Right lobe of liver (tissue), 6 donors: ENCODE measurements around the gene CCT6B. TPM values are rescaled to one million over a fixed set of nuclear protein-coding genes. Genes with fewer than 3 reads are reported as not detected.

Source experiments
- ATAC-seq, 4 donors: fragments of 200-7000 bp; cut with Tn5 transposase; one replicate each; pipeline ENCODE4 v1.9.1; 2020; ENCODE audit warnings: mild to moderate bottlenecking in 4 of 4, moderate library complexity in 4 of 4
- DNase-seq, 3 donors: peaks; one replicate each; pipeline ENCODE4 v3.0.0-alpha.2; 2020
- H3K27ac ChIP-seq, 3 donors: fragments of 200-600 bp; one replicate each; pipeline ENCODE4 v1.8.0; 2022
- H3K27me3 ChIP-seq, 2 donors: fragments of 200-600 bp; one replicate each; pipeline ENCODE4 v1.8.0; 2022
- H3K36me3 ChIP-seq, 4 donors: fragments of 200-600 bp; sonication (generic) in 1 of 4; one replicate each; pipeline versions ENCODE4 v1.5.1 to v1.8.0; 2017 to 2022; ENCODE audit warnings: control low read depth in 1 of 4
- H3K4me1 ChIP-seq, 4 donors: fragments of 200-600 bp; sonication (generic) in 1 of 4; one replicate each; pipeline versions ENCODE4 v1.5.1 to v1.8.0; 2017 to 2022; ENCODE audit warnings: control low read depth in 1 of 4
- H3K4me3 ChIP-seq, 3 donors: fragments of 200-600 bp; one replicate each; pipeline ENCODE4 v1.8.0; 2022
- H3K9me3 ChIP-seq, 4 donors: fragments of 200-600 bp; sonication (generic) in 1 of 4; one replicate each; pipeline versions ENCODE4 v1.5.1 to v1.8.0; 2017 to 2022; ENCODE audit warnings: control low read depth in 1 of 4
- POLR2A ChIP-seq: fragments of 450-650 bp; IDR thresholded peaks from one replicate; pipeline ENCODE4 v1.6.1; 2017; ENCODE audit warnings: antibody characterized with exemption, mild to moderate bottlenecking
- WGBS: methylation state at CpG from one replicate; pipeline ENCODE4 v1.1.6; 2018; ENCODE audit warnings: low coverage, low lambda C conversion rate; ENCODE audit not compliant: insufficient coverage; ENCODE audit errors: missing lambda C conversion rate; 5-methylcytosine and 5-hydroxymethylcytosine counted together
- intact Hi-C, 2 donors: fragments of 100-400 bp; cut with DNase I; formaldehyde crosslinking; loops; one replicate each; pipeline versions ENCODE4 v1.11.2 to v1.14.1; 2022
- total RNA-seq, 6 experiments: library from RNA; depleted of rRNA in 2 of 6; stranded (reverse); fragments of >200 nt in 2 of 6; fragmentation: NEBNext Ultra II Directional in 3 of 6; extraction: Animal tissue kit (Norgen Biotek cat#: 25700) in 3 of 6; gene quantifications; one replicate each; pipeline versions ENCODE4 v1.1.0 to v1.2.4, GENCODE V29; 2016 to 2023
- TF ChIP-seq, protein P1 (sequence below), 4 donors: fragments of 200-600 bp in 3 of 4; fragments of 450-650 bp in 1 of 4; IDR thresholded peaks; one replicate each; pipeline versions ENCODE4 v1.5.1 to v1.8.0; 2016 to 2022; ENCODE audit warnings: antibody characterized with exemption in 4 of 4, mild to moderate bottlenecking in 2 of 4
- donor health status: DM: no; HTN: yes; CAD: no.
- donor health status: DM: no; HTN: no; CAD: no.
- donor health status: DM: no; HTN: no; CAD: no.
- donor health status: DM: no; HTN: yes; CAD: no.
- donor health status: DM: no; HTN: yes; CAD: no.

Gene CCT6B
- total RNA-seq, 6 experiments from 2014 or later = 0.31 to 2.4 (median 1.1) TPM

DNA sequence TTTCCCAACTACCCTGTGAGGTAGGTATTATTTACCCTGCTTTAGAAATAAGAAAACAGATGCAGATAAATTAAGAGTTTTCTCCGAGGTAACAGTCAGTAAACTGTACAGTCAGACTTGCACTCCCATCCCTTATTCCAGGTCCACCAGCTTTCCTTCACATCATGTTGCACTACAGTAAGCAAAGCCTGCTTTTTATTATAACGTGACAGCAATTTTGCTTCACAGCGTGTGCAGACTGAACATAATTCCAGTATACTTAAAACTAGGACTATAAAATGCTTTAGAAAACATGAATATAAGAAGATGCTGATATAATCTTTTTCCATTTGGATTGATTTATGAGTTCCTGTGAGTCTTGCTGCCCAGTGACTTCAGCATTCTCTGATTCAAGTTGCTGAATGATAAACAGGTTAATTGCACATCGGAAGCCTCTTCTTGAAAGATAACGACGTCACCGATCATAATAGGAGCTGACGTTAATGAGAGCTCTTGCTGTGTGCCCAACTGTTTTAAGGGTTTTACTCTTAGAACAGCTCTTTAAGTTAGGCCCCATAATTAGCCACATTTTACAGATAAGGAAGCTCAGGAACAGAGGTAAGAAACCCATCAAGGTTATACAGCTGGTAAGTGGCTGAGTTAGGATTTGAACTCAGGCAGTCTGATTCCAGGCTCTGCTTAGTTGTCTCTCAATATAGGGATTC is 20.4 kb upstream of the CCT6B start:
- Histone ChIP-seq H3K9me3 (no peaks in the 10 kb centered on the region), H3K4me1 (peaks cover 0 to 15% (median 0%) of the 10 kb centered on the region in 4 donors), H3K27ac (peak overlapping the region; percentile 96 to 97 (median 96)), H3K4me3 (peak overlapping the region; percentile 93 to 99 (median 96)), H3K27me3 (no peaks in the 10 kb centered on the region), H3K36me3 (peaks cover 0 to 8% (median 0%) of the 10 kb centered on the region in 4 donors)
- DNase-seq (no peak), ATAC-seq (no peak)
- intact Hi-C loops = no loop called here
- WGBS = 28% methylated on average over 8 of the region's 8 CpGs
- TF ChIP-seq POLR2A = no peak
- TF ChIP-seq, protein P1, sequence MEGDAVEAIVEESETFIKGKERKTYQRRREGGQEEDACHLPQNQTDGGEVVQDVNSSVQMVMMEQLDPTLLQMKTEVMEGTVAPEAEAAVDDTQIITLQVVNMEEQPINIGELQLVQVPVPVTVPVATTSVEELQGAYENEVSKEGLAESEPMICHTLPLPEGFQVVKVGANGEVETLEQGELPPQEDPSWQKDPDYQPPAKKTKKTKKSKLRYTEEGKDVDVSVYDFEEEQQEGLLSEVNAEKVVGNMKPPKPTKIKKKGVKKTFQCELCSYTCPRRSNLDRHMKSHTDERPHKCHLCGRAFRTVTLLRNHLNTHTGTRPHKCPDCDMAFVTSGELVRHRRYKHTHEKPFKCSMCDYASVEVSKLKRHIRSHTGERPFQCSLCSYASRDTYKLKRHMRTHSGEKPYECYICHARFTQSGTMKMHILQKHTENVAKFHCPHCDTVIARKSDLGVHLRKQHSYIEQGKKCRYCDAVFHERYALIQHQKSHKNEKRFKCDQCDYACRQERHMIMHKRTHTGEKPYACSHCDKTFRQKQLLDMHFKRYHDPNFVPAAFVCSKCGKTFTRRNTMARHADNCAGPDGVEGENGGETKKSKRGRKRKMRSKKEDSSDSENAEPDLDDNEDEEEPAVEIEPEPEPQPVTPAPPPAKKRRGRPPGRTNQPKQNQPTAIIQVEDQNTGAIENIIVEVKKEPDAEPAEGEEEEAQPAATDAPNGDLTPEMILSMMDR (IDR thresholded peaks at IDR 0.05) = no peak

DNA sequence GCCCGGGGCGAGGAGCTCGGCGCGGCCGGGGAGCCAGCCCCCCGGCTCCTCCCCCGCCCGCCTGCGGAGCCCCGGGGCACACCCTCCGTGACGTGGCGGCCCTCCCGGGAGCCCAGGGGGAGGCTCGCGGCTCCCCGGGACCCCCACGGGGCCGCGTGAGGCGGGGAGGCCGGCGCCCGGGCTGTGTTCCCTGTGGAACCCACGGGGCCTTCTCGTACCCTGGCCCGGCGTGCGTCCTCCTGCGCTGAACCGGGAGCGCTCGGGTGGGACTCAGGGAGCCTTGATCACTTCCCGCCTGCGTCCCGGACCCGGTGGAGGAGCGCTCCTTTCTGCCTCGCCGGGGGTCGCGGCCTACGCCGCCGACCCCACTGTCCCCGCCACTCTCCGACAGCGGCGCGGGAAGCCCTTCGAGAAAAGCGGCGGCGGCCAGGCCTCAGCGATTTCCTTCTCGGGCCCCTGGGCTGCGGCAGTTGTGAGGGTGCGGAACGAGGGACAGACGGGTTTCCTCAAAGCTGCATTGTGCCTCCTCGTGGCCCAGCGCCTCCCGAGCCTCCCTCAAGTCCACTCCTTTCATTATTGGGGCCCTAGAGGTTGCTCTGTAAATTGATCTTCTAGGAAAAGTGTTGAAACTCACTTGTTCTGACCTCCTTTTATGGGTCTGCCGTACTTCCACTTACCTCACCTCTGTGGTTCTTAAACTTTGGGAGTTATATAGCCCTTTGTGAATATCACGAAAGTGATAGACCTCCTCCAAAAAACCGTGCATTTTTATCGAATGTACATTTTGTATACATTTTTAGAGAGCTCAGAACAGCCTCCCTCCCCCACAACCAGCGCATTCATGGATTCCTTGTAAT is 19.6 kb upstream of the CCT6B start:
- 1% methylated on average over 17 of the region's 69 CpGs for WGBS
- Histone ChIP-seq H3K9me3 (no peaks in the 10 kb centered on the region), H3K27ac (peak overlapping the region; percentile 96 to 97 (median 96)), H3K27me3 (no peaks in the 10 kb centered on the region), H3K4me1 (peaks cover 0 to 15% (median 0%) of the 10 kb centered on the region in 4 donors), H3K36me3 (peaks cover 0 to 1% (median 0%) of the 10 kb centered on the region in 4 donors), H3K4me3 (peak overlapping the region; percentile 93 to 99 (median 96))
- peak; percentile 2 for TF ChIP-seq POLR2A
- TF ChIP-seq, protein P1 (IDR thresholded peaks at IDR 0.05) = peak; percentile 16 to 36 (median 25)
- ATAC-seq (peak; percentile 87 to 94 (median 90)), DNase-seq (peak; percentile 77 to 80 (median 80))
- intact Hi-C loops = no loop called here

DNA sequence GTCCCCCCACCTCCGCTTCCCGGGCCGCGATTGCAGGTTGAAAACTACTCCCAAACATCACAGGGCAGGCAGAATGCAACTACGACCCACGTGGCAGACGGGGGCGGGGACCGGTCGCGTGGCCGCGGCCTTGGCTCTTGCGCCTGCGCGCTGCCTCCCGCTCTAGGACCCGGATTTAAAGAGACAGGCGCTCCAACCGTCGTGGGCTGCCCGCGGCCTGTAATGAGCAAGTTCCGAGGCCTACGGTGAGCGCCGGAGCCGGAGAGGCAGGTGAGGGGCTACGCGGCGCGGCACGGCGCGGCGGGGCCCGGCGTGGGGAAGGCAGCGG is 19.1 kb upstream of the CCT6B start, which contains the start of gene LIG3:
TSS of gene LIG3 (plus strand) at position 160 of the 328 bp plus-strand sequence. CDS start 2,494 bp downstream, outside the sequence.
- Histone ChIP-seq H3K27ac (peak within 1 kb of the TSS; percentile 96 to 97 (median 96)), H3K4me3 (peak within 1 kb of the TSS; percentile 93 to 99 (median 96)), H3K36me3 (no peaks in the 10 kb centered on the region), H3K9me3 (no peaks in the 10 kb centered on the region), H3K4me1 (peaks cover 0 to 15% (median 0%) of the 10 kb centered on the region in 4 donors), H3K27me3 (no peaks in the 10 kb centered on the region)
- ATAC-seq (peak; percentile 90 to 92 (median 92)), DNase-seq (peak; percentile 95)
- intact Hi-C loops = no loop called here
- TF ChIP-seq POLR2A = peak; percentile 83
- TF ChIP-seq, protein P1 (IDR thresholded peaks at IDR 0.05) = no peak
- WGBS = 0% methylated on average over 9 of the region's 39 CpGs

DNA sequence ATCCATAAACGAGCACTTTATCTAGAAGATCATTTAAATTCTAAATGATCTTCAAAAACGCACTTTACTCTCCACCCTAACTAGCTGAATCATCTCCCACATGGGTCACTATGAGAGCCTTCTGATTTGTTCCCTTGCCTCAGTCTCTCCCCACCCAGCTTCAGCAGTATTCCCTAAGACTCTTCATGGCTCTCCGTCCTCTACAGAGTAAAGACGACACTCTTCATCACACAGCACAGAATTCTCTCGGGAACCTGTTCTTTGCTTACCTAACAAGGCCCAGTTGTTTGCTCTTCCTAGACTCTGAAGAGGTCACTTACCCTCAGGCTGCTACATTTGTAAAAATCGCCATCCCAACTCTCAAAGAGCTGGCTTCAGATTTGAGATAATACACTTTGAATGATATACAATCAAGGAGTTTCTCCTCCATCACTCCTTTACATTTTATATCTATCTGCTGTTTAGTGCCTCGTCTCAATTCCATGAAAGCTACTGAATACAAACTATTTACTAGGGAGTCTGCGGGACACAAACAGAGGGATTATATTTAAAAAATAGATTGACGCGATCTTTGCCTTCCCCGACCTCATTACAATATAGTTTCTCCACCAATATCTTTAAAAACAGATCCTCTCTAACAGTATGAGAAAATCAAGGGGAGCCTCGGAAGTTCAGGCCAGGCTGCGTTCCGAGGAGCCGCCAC is 18.5 kb upstream of the CCT6B start:
- no peak for TF ChIP-seq POLR2A
- TF ChIP-seq, protein P1 (IDR thresholded peaks at IDR 0.05) = no peak
- Histone ChIP-seq H3K27ac (peak overlapping the region; percentile 96 to 97 (median 96)), H3K9me3 (no peaks in the 10 kb centered on the region), H3K4me3 (peak overlapping the region; percentile 93 to 99 (median 96)), H3K4me1 (peaks cover 0 to 15% (median 0%) of the 10 kb centered on the region in 4 donors), H3K27me3 (no peaks in the 10 kb centered on the region), H3K36me3 (no peaks in the 10 kb centered on the region)
- intact Hi-C loops = no loop called here
- DNase-seq = no peak
- no peak for ATAC-seq
- 25% methylated on average over 15 of the region's 15 CpGs for WGBS
